Osteoblast (primary cell): ENCODE data around the gene KLHL3. TPM values are rescaled to one million over a fixed set of nuclear protein-coding genes. Genes with fewer than 3 reads are reported as not detected.

Experiments
- DNase-seq: peaks from one replicate; pipeline ENCODE4 v3.0.0; 2011; ENCODE audit warnings: low spot score, mixed read lengths; ENCODE audit not compliant: insufficient read length; ENCODE audit errors: missing footprints
- H2AFZ ChIP-seq: 2 replicates; pipeline ENCODE4 v1.6.0; 2011; ENCODE audit warnings: mild to moderate bottlenecking, low read length
- H3K27ac ChIP-seq: 2 replicates; pipeline ENCODE4 v1.5.1; 2011; ENCODE audit warnings: mild to moderate bottlenecking, low read depth, low read length, moderate library complexity
- H3K27me3 ChIP-seq: 2 replicates; pipeline ENCODE4 v1.6.0; 2012; ENCODE audit warnings: mild to moderate bottlenecking, control low read depth, inconsistent platforms, low read length, moderate library complexity; ENCODE audit not compliant: insufficient read depth
- H3K36me3 ChIP-seq: 2 replicates; pipeline ENCODE4 v1.5.1; 2011; ENCODE audit warnings: mild to moderate bottlenecking, low read length, control low read depth, moderate library complexity; ENCODE audit not compliant: insufficient read depth
- H3K4me1 ChIP-seq: 2 replicates; pipeline ENCODE4 v1.5.1; 2011; ENCODE audit warnings: mild to moderate bottlenecking, low read length, control low read depth, moderate library complexity; ENCODE audit not compliant: insufficient read depth
- H3K4me2 ChIP-seq: 2 replicates; pipeline ENCODE4 v1.6.0; 2011; ENCODE audit warnings: mild to moderate bottlenecking, low read length; ENCODE audit not compliant: insufficient read depth
- H3K4me3 ChIP-seq: fragments of 200-600 bp; sonication (generic); 3 replicates; pipeline ENCODE4 v1.5.1; 2012; ENCODE audit warnings: mild to moderate bottlenecking, low read length, inconsistent platforms; ENCODE audit not compliant: insufficient read depth
- H3K79me2 ChIP-seq: 2 replicates; pipeline ENCODE4 v1.6.0; 2012; ENCODE audit warnings: mild to moderate bottlenecking, low read length, control low read depth, inconsistent platforms; ENCODE audit not compliant: insufficient read depth
- H3K9me3 ChIP-seq: 2 replicates; pipeline ENCODE4 v1.5.1; 2011; ENCODE audit warnings: low read depth, low read length, control low read depth
- H4K20me1 ChIP-seq: 2 replicates; pipeline ENCODE4 v1.6.0; 2012; ENCODE audit warnings: mild to moderate bottlenecking, low read length, control low read depth; ENCODE audit not compliant: insufficient read depth
- total RNA-seq: library from RNA; depleted of rRNA; stranded (reverse); fragments of >200 nt; gene quantifications from 2 replicates; pipeline ENCODE4 v1.2.3, GENCODE V29; 2012
- TF ChIP-seq, protein P1 (sequence below): IDR thresholded peaks from 2 replicates; pipeline ENCODE4 v1.5.1; 2011; ENCODE audit warnings: mild to moderate bottlenecking, low read depth, low read length, moderate library complexity; ENCODE audit errors: extremely low read depth

KLHL3 gene
- total RNA-seq, 1 donor = 6.2 TPM

DNA sequence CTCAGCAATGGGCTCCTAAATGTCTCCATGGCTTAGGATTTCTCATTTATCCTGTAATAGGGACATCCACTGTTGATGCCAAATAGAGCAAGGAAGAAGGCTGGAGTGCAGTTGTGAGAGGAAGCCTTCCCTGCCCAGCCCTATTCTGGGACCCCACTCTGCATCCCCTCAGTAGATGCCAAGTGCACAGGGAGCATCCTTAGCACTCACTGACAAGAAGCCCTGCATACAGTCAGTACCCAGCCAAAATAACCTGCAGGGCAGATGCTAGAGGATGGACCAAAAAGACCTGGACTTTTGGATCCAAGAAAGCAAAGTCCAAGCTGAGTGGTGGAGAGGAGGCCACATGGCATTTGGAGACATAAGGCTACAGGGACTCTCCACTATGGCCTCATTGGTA is 123.3 kb downstream of the KLHL3 start:
- H3K9me3 ChIP-seq = no peaks in the 10 kb centered on the region
- no peaks in the 10 kb centered on the region for H3K27me3 ChIP-seq
- H3K4me1 ChIP-seq = peaks cover 12% of the 10 kb centered on the region
- H3K4me3 ChIP-seq = no peak overlapping the region
- TF ChIP-seq, protein P1, sequence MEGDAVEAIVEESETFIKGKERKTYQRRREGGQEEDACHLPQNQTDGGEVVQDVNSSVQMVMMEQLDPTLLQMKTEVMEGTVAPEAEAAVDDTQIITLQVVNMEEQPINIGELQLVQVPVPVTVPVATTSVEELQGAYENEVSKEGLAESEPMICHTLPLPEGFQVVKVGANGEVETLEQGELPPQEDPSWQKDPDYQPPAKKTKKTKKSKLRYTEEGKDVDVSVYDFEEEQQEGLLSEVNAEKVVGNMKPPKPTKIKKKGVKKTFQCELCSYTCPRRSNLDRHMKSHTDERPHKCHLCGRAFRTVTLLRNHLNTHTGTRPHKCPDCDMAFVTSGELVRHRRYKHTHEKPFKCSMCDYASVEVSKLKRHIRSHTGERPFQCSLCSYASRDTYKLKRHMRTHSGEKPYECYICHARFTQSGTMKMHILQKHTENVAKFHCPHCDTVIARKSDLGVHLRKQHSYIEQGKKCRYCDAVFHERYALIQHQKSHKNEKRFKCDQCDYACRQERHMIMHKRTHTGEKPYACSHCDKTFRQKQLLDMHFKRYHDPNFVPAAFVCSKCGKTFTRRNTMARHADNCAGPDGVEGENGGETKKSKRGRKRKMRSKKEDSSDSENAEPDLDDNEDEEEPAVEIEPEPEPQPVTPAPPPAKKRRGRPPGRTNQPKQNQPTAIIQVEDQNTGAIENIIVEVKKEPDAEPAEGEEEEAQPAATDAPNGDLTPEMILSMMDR = no peak
- no peaks in the 10 kb centered on the region for H3K79me2 ChIP-seq
- H3K4me2 ChIP-seq = no peak overlapping the region
- H4K20me1 ChIP-seq = no peaks in the 10 kb centered on the region
- H3K27ac ChIP-seq = no peak overlapping the region
- no peak for DNase-seq
- H3K36me3 ChIP-seq = no peaks in the 10 kb centered on the region
- H2AFZ ChIP-seq = no peak overlapping the region

DNA sequence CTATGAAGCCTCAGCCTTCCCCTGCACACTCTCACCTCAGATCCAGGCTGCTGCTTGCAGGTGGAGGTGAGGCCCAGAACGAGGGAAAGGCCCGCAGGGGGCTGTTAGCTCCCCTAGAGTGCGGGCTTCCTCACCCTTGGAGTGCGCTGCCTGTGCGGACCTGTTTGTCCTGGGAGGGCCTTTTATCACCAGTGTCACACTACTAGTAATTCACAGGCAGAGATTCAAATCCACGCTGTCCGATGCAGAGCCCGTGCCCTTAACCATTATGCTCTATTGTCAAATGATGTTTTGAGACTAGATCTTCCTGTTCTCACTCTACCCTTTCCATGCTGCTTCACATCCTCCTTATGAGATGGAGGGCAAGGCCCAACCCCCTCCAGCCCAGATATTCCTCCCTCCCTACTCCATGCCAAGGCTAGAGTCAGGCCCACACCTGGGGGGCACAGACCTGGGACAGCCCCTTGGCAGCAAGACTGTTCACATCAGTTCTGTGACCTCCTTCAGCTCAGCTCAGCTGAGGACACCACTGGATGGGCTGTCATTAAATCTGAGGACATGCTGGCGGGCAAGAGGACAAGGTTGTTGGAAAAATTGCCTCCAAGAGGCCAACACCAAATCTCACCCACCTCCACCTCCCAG is 124.0 kb downstream of the KLHL3 start:
- Histone ChIP-seq H3K9me3 (no peaks in the 10 kb centered on the region), H3K4me2 (no peak overlapping the region), H3K36me3 (no peaks in the 10 kb centered on the region), H2AFZ (no peak overlapping the region), H4K20me1 (no peaks in the 10 kb centered on the region), H3K79me2 (no peaks in the 10 kb centered on the region), H3K27ac (no peak overlapping the region), H3K27me3 (no peaks in the 10 kb centered on the region), H3K4me3 (no peak overlapping the region), H3K4me1 (peaks cover 8% of the 10 kb centered on the region)
- DNase-seq = no peak
- TF ChIP-seq, protein P1 = no peak

DNA sequence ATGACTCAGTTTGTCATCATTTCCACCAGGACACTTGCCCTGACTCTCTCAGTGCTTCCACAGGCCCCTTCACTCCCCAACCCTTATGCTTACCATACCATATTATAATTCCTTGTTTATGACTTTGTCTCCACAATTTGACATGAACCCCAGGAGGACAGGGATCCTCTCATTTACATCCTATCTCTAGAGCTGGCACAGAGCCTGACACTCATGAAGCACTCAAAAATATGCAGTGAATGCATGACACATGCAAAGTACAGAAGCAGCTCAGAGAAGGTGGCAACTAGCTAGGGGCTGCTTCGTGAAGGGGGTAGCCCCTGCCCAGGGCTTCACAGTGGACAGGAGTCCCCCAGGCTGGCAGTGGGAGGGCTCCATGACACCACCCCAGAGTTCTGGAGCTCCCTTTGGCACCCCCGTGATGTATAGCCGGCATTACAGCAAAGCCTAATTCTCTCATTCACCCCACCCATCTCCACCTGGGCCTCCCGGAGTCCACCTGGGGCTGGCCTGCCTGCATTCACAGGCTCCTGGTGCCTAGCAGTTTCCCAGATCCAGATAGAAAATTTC is 124.8 kb downstream of the KLHL3 start:
- DNase-seq = no peak
- Histone ChIP-seq H3K27me3 (no peaks in the 10 kb centered on the region), H3K4me1 (peaks cover 8% of the 10 kb centered on the region), H3K79me2 (no peaks in the 10 kb centered on the region), H4K20me1 (no peaks in the 10 kb centered on the region), H3K27ac (no peak overlapping the region), H3K4me3 (no peak overlapping the region), H3K36me3 (no peaks in the 10 kb centered on the region), H2AFZ (no peak overlapping the region), H3K9me3 (no peaks in the 10 kb centered on the region), H3K4me2 (no peak overlapping the region)
- TF ChIP-seq, protein P1 = no peak

DNA sequence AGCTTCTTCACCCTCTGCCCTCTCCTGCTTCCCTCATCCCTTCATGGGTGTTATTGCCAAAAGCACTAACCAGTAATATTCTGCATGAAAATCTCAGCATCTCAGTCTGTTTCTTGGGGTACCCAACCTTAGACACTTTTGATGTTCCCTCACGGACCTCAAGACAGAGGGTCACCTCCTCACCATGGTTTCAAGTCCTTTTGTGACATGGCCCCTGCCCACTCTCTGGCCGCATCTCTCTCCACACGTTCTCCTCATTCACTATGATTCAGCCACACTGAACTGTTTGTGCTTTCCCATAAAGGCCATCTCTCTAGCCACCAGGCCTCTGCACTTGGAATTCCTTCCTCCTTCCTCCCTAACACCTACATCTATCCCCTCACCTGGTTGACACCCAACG is 125.3 kb downstream of the KLHL3 start:
- Histone ChIP-seq H3K79me2 (no peaks in the 10 kb centered on the region), H3K27me3 (no peaks in the 10 kb centered on the region), H3K36me3 (no peaks in the 10 kb centered on the region), H3K4me1 (peaks cover 8% of the 10 kb centered on the region), H3K27ac (no peak overlapping the region), H2AFZ (no peak overlapping the region), H3K9me3 (no peaks in the 10 kb centered on the region), H4K20me1 (no peaks in the 10 kb centered on the region), H3K4me3 (no peak overlapping the region), H3K4me2 (no peak overlapping the region)
- no peak for DNase-seq
- TF ChIP-seq, protein P1 = no peak
